Activated CD4-positive, alpha-beta T cell treated with anti-CD3 and anti-CD28 coated beads, Interleukin-2, amount 10 ng/mL, durations not matched to agents 24 days and 14 days (primary cell): Measurements from ENCODE around the gene PARK7. TPM values are rescaled to one million over a fixed set of nuclear protein-coding genes. Genes with fewer than 3 reads are reported as not detected.

Experiments used
- DNase-seq: peaks from one replicate; pipeline ENCODE4 v3.0.0; 2022
- H3K27ac Mint-ChIP-seq: one replicate; pipeline ENCODE4 v1.8.0; 2022; ENCODE audit warnings: mild to moderate bottlenecking, mixed read lengths
- H3K27me3 Mint-ChIP-seq: one replicate; pipeline ENCODE4 v1.8.0; 2022; ENCODE audit warnings: mixed read lengths
- H3K36me3 Mint-ChIP-seq: one replicate; pipeline ENCODE4 v1.8.0; 2022; ENCODE audit warnings: low read depth, mild to moderate bottlenecking, mixed read lengths
- H3K4me1 Mint-ChIP-seq: one replicate; pipeline ENCODE4 v1.8.0; 2021; ENCODE audit warnings: mixed read lengths
- H3K4me3 Mint-ChIP-seq: one replicate; pipeline ENCODE4 v1.8.0; 2022; ENCODE audit warnings: mild to moderate bottlenecking, moderate library complexity, mixed read lengths
- H3K9me3 Mint-ChIP-seq: one replicate; pipeline ENCODE4 v1.8.0; 2021; ENCODE audit warnings: mixed read lengths
- intact Hi-C: fragments of 100-400 bp; cut with micrococcal nuclease; formaldehyde crosslinking; loops from one replicate; pipeline ENCODE4 v1.15.1; 2023
- total RNA-seq: library from RNA; stranded (reverse); gene quantifications from 2 replicates; pipeline ENCODE4 v1.2.3, GENCODE V29; 2022

Gene PARK7
- total RNA-seq, 1 donor from 2014 or later: 409 TPM

DNA sequence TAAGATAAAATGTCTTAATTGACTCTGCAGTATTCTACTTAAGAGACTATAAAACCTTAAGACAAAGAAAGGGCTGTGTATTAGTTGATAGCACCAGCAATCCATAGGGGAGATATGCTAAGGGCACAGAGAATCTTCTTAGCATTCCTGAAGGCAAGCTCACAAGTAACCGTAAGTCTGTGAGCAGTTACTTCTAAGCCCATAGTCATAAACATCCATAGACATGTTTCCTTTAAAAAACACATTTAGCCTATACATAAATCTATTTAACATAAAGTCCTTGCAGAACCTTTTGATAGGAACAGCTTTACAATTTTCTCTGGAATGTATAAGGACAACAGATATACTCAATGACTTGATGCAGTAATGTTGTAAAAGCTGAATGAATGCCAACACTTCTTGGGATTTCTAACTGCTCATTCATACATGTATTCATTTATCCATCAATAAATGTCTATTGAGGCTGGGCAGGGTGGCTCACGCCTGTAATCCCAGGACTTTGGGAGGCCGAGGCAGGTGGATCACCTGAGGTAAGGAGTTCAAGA is 70.9 kb downstream of the PARK7 start:
- peaks cover 23% of the 10 kb centered on the region for H3K27me3 Mint-ChIP-seq
- no peak for DNase-seq

DNA sequence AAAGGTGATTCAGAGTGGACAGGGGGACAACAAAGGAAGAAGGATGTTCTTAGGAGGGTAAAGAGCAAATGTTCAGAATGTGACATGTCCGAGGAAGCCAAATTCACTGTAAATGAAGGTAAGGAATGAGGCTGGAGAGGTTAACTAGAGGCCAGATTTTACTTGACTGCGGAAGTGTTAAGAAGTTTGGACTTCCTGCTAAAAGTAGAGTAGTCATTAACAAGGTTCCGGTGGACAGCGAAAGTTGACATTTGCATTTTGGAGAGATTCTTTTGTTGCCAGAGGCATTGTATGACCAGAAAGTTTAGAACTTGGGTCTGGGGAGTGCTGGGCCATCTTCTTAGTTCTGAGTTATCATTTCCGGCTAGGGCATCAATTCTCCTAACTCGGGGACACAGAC is 71.8 kb downstream of the PARK7 start:
- Mint-ChIP-seq H3K4me1 (peaks cover 1% of the 10 kb centered on the region), H3K9me3 (no peaks in the 10 kb centered on the region), H3K27me3 (peaks cover 14% of the 10 kb centered on the region), H3K4me3 (no peak overlapping the region), H3K27ac (no peak overlapping the region), H3K36me3 (no peaks in the 10 kb centered on the region)
- DNase-seq: no peak
- intact Hi-C loops: no loop called here

More for the DNA sequence above, 70.9 kb downstream of the PARK7 start:
- Mint-ChIP-seq H3K27ac (no peak overlapping the region), H3K36me3 (no peaks in the 10 kb centered on the region), H3K4me3 (no peak overlapping the region), H3K4me1 (peaks cover 1% of the 10 kb centered on the region), H3K9me3 (no peaks in the 10 kb centered on the region)
- intact Hi-C loops: no loop called here

Other genes with a start within 250 kb of the PARK7 start
- 23.8 and 24.7 TPM in 2 replicates for gene VAMP3, start 190.4 kb upstream of the PARK7 start, total RNA-seq
- gene PER3, start 177.4 kb upstream of the PARK7 start, total RNA-seq: 4.2 and 4.8 TPM in 2 replicates
- gene UTS2, start 108.6 kb upstream of the PARK7 start, total RNA-seq: not detected in 2 replicates
- gene TNFRSF9, start 20.9 kb upstream of the PARK7 start, total RNA-seq: 30.5 and 30.9 TPM in 2 replicates
- 2.0 TPM in 2 replicates for gene ERRFI1, start 64.6 kb downstream of the PARK7 start, total RNA-seq